ENCODE measurements around the gene DGKG.

The DGKG gene

GRCh38 chr3:186239321-186239720 is 122.7 kb downstream of the DGKG start:
- no peak for DNase-seq (ENCODE audit: low read depth)

GRCh38 chr3:186237915-186238314 is 124.1 kb downstream of the DGKG start:
- no peak for DNase-seq (ENCODE audit: low read depth)

- no peak for DNase-seq (ENCODE audit: low read depth)
Observed at GRCh38 chr3:186236357-186237020, 125.5 kb downstream of the DGKG start.

GRCh38 chr3:186235554-186235953 is 126.5 kb downstream of the DGKG start:
- DNase-seq (ENCODE audit: low read depth): no peak

GRCh38 chr3:186234152-186234551 is 127.9 kb downstream of the DGKG start:
- DNase-seq (ENCODE audit: low read depth): no peak

- no peak for DNase-seq (ENCODE audit: low read depth)
Observed at GRCh38 chr3:186226482-186226881, 135.6 kb downstream of the DGKG start.

- no peak for DNase-seq (ENCODE audit: low read depth)
Observed at GRCh38 chr3:186225603-186226002, 136.4 kb downstream of the DGKG start.

- DNase-seq (ENCODE audit: low read depth): no peak
Observed at GRCh38 chr3:186224041-186224610, 137.9 kb downstream of the DGKG start.

GRCh38 chr3:186223476-186223875 is 138.6 kb downstream of the DGKG start:
- no peak for DNase-seq (ENCODE audit: low read depth)

GRCh38 chr3:186221760-186222378 is 140.2 kb downstream of the DGKG start:
- no peak for DNase-seq (ENCODE audit: low read depth)

- DNase-seq (ENCODE audit: low read depth): no peak
Observed at GRCh38 chr3:186220911-186221645, 141.0 kb downstream of the DGKG start.

- DNase-seq (ENCODE audit: low read depth): no peak
Observed at GRCh38 chr3:186220365-186220764, 141.7 kb downstream of the DGKG start.

GRCh38 chr3:186219211-186219638 is 142.8 kb downstream of the DGKG start:
- DNase-seq (ENCODE audit: low read depth): no peak

GRCh38 chr3:186218421-186218820 is 143.6 kb downstream of the DGKG start:
- DNase-seq (ENCODE audit: low read depth): no peak

GRCh38 chr3:186217820-186218164 is 144.2 kb downstream of the DGKG start:
- DNase-seq (ENCODE audit: low read depth): no peak

GRCh38 chr3:186216900-186217819 is 144.9 kb downstream of the DGKG start:
- no peak for DNase-seq (ENCODE audit: low read depth)

GRCh38 chr3:186214670-186215069 is 147.4 kb downstream of the DGKG start:
- DNase-seq (ENCODE audit: low read depth): no peak

- DNase-seq (ENCODE audit: low read depth): no peak
Observed at GRCh38 chr3:186213946-186214345, 148.1 kb downstream of the DGKG start.

GRCh38 chr3:186212611-186213010 is 149.4 kb downstream of the DGKG start:
- DNase-seq (ENCODE audit: low read depth): no peak

GRCh38 chr3:186210852-186211500 is 151.1 kb downstream of the DGKG start:
- DNase-seq (ENCODE audit: low read depth): no peak
